ENCODE results near the gene RPL6. TPM values are rescaled to one million over a fixed set of nuclear protein-coding genes. Genes with fewer than 3 reads are reported as not detected.

RPL6 gene
- total RNA-seq, 1 donor from 2014 or later = 896 TPM

GRCh38 chr12:112362310-112362709 is 47.1 kb downstream of the RPL6 start:
- no peaks in the 10 kb centered on the region for H3K9me3 ChIP-seq (ENCODE audit: control insufficient read depth in 3 of 3, low read length in 3 of 3)
- no peaks in the 10 kb centered on the region for H3K4me1 ChIP-seq (ENCODE audit: control insufficient read depth in 3 of 3, insufficient read depth in 3 of 3, low read length in 3 of 3)
- no peak overlapping the region for H3K4me3 ChIP-seq (ENCODE audit: low read length in 3 of 3)
- no peaks in the 10 kb centered on the region for H3K36me3 ChIP-seq (ENCODE audit: control insufficient read depth in 3 of 3, insufficient read depth in 3 of 3, low read length in 3 of 3)
- no peak overlapping the region for H3K9ac ChIP-seq (ENCODE audit: low read depth in 1 of 3, low read length in 3 of 3)
- H3K27me3 ChIP-seq (ENCODE audit: control insufficient read depth in 3 of 3, insufficient read depth in 3 of 3, low read length in 3 of 3) = no peaks in the 10 kb centered on the region
- no peak overlapping the region for H3K27ac ChIP-seq (ENCODE audit: low read depth, low read length)

GRCh38 chr12:112361271-112361670 is 48.1 kb downstream of the RPL6 start:
- no peak overlapping the region for H3K4me3 ChIP-seq (ENCODE audit: low read length in 3 of 3)
- no peaks in the 10 kb centered on the region for H3K36me3 ChIP-seq (ENCODE audit: control insufficient read depth in 3 of 3, insufficient read depth in 3 of 3, low read length in 3 of 3)
- no peaks in the 10 kb centered on the region for H3K9me3 ChIP-seq (ENCODE audit: control insufficient read depth in 3 of 3, low read length in 3 of 3)
- H3K9ac ChIP-seq (ENCODE audit: low read depth in 1 of 3, low read length in 3 of 3) = no peak overlapping the region
- no peaks in the 10 kb centered on the region for H3K27me3 ChIP-seq (ENCODE audit: control insufficient read depth in 3 of 3, insufficient read depth in 3 of 3, low read length in 3 of 3)
- H3K4me1 ChIP-seq (ENCODE audit: control insufficient read depth in 3 of 3, insufficient read depth in 3 of 3, low read length in 3 of 3) = no peaks in the 10 kb centered on the region
- H3K27ac ChIP-seq (ENCODE audit: low read depth, low read length) = no peak overlapping the region

GRCh38 chr12:112359290-112359689 is 50.1 kb downstream of the RPL6 start:
- H3K9me3 ChIP-seq (ENCODE audit: control insufficient read depth in 3 of 3, low read length in 3 of 3) = no peaks in the 10 kb centered on the region
- H3K27me3 ChIP-seq (ENCODE audit: control insufficient read depth in 3 of 3, insufficient read depth in 3 of 3, low read length in 3 of 3) = no peaks in the 10 kb centered on the region
- H3K36me3 ChIP-seq (ENCODE audit: control insufficient read depth in 3 of 3, insufficient read depth in 3 of 3, low read length in 3 of 3) = no peaks in the 10 kb centered on the region

GRCh38 chr12:112357214-112357613 is 52.2 kb downstream of the RPL6 start:
- Histone ChIP-seq H3K9me3 (ENCODE audit: control insufficient read depth in 3 of 3, low read length in 3 of 3) (no peaks in the 10 kb centered on the region), H3K36me3 (ENCODE audit: control insufficient read depth in 3 of 3, insufficient read depth in 3 of 3, low read length in 3 of 3) (no peaks in the 10 kb centered on the region), H3K27ac (ENCODE audit: low read depth, low read length) (no peak overlapping the region), H3K4me3 (ENCODE audit: low read length in 3 of 3) (no peak overlapping the region), H3K9ac (ENCODE audit: low read depth in 1 of 3, low read length in 3 of 3) (no peak overlapping the region), H3K4me1 (ENCODE audit: control insufficient read depth in 3 of 3, insufficient read depth in 3 of 3, low read length in 3 of 3) (no peaks in the 10 kb centered on the region), H3K27me3 (ENCODE audit: control insufficient read depth in 3 of 3, insufficient read depth in 3 of 3, low read length in 3 of 3) (no peaks in the 10 kb centered on the region)

More at GRCh38 chr12:112359290-112359689, 50.1 kb downstream of the RPL6 start:
- H3K27ac ChIP-seq (ENCODE audit: low read depth, low read length) = no peak overlapping the region
- no peaks in the 10 kb centered on the region for H3K4me1 ChIP-seq (ENCODE audit: control insufficient read depth in 3 of 3, insufficient read depth in 3 of 3, low read length in 3 of 3)
- no peak overlapping the region for H3K4me3 ChIP-seq (ENCODE audit: low read length in 3 of 3)
- no peak overlapping the region for H3K9ac ChIP-seq (ENCODE audit: low read depth in 1 of 3, low read length in 3 of 3)

Other genes starting within 250 kb of the RPL6 start
- gene HECTD4, start 27.2 kb downstream of the RPL6 start, total RNA-seq = 63.7 TPM
- gene PTPN11, start 9.3 kb upstream of the RPL6 start, total RNA-seq = 34.4 TPM

Measured in skeletal muscle tissue (tissue), 4 donors.